NCI-H460 (cell line): Measurements from ENCODE around the gene UBE2G2. TPM values are rescaled to one million over a fixed set of nuclear protein-coding genes. Genes with fewer than 3 reads are reported as not detected.

Source experiments
- DNase-seq: peaks from one replicate; pipeline ENCODE4 v3.0.0-alpha.2; 2016; ENCODE audit warnings: low read depth; ENCODE audit errors: extremely low read depth
- polyA plus RNA-seq: library from polyadenylated mRNA; depleted of rRNA; stranded (reverse); fragments of >200 nt; gene quantifications from 2 replicates; pipeline ENCODE4 v1.2.3, GENCODE V29; 2014; cell fraction: nucleus; rRNA removed
- total RNA-seq: library from RNA; depleted of rRNA; stranded (reverse); fragments of >200 nt; shearing (Covaris generic); gene quantifications from 2 replicates; pipeline ENCODE4 v1.2.3, GENCODE V29; 2014; rRNA removed

UBE2G2 gene
- 66.5 and 76.3 TPM in 2 replicates for total RNA-seq
- 147 and 185 TPM in 2 replicates for polyA plus RNA-seq

DNA sequence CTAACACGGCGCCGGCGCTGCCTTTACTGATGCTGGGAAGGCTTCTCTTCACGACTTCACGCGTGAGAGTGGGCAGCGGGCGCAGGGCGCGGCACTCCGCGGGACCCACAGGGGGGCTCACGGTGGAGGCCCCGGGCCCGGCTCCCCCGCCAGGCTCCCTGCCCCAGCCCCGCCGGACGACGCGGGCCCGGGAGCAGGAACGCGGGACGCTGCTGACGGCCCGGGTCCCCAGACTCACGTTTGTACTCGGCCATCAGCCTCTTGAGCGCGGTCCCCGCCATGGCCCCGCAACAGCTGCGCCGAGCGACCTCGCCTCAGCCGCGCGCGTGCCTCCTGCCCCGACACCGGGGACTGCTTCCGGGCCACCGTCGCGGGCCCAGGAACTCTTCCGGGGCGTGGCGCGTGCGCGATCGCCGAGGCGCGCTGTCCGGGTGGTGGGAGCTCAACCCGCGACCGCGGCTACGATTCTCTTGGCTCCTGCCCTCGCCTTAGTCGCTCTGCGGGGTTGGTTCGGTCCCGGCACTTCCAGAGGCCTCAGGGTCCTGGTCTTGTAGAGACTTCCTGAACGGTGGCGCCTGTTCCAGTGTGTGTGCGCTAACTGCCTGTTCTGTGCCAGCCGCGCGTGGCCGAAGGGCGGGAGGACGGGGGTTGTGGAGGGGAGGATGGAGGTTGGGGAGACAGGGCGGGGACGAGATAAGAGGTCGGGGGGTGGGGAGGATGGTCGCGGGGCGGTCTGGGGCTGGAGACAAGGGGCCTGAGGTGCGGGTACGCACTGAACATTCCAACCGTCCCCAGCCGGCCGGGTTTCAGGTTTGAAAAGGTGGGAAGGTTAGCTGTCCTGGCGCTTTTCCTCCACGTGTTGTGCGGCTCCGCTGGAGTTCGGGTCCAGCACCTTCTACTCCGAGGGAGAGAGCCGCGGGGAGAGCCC, at the start of gene UBE2G2:
Gene UBE2G2, minus strand, starts transcription at position 353 of the 928 bp plus-strand sequence. Its CDS starts 72 bp downstream, at position 281.
- DNase-seq, result peak; percentile 56

GRCh38 chr21:44850905-44851657, 49.5 kb upstream of the UBE2G2 start:
- no peak for DNase-seq

GRCh38 chr21:44850208-44850800, 48.7 kb upstream of the UBE2G2 start:
- DNase-seq, result no peak

- DNase-seq, result no peak
Observed at GRCh38 chr21:44849616-44850130, 48.1 kb upstream of the UBE2G2 start.

GRCh38 chr21:44848821-44849521, 47.4 kb upstream of the UBE2G2 start:
- no peak for DNase-seq

DNA sequence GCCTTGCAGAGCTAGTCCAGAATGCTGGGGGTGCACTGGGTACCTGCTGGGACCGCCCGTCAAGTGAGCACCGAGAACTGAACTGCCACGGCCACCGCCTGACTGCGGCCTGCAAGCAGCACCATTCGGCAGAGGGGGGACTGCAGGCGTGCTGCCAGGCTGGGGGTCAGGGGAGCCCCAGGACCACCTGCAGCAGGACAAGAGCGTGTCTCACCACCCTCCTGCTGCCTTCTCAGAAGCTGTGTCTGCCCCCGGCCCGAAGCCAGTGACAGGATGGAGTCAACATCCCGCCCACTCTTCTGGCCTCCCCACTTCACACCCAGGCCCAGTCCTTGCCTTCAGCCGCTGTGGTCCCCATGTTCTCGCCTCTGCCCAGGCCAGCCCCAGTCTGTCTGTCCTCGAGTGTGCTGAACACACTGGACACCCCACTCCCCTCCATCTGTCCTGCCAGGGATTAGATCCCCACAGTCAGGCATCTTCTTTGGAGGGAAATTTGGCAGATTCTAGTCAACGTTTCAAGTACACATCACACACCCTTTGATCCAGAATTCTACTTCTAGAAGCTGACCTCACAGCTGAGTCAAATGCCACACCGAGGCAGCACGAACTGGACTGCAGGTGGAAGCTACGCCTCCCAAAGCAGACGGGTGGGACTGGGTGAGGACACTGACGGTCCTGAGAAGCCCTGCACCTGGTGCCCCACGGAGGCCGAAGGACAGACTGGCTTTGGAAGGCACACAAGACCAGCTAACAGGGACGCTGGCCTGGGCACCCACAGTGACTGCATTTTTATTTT, 45.8 kb upstream of the UBE2G2 start:
- no peak for DNase-seq

DNA sequence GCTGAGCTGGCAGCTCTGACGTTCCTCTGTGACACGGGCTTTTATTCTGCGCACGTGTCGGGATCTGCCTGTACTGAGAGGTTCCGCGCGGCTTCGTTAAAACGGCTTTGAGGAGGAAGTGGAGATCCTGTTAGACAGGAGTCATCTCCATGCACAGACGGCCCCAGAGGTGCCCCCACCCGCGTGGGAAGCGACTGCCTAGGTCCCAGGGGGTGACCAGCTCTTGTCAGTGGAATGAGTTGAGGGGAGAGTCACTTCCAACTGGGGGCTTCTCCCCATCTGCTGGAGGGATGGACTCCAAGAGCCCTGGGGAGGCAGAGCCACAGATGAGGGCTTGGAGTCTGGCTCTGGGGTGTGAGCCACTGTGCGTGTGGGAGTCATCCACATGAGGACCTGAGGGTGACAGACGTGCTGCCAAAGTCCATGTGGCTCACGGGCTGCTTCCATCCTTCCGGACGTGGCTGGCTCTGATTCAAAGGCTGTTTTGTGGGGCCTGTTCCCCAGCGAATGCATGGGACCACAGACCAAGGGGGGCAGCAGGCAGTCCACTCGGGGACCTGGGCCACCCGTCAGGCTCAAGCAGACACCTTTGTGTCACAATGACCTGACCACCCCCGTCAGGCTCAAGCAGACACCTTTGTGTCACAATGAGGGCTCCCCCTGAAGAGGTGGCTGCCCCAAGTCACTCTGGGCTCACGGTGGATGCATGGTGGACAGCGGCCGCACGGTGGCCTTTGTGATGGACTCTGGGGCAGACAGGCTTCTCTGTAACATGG, 45.1 kb upstream of the UBE2G2 start:
- no peak for DNase-seq

DNA sequence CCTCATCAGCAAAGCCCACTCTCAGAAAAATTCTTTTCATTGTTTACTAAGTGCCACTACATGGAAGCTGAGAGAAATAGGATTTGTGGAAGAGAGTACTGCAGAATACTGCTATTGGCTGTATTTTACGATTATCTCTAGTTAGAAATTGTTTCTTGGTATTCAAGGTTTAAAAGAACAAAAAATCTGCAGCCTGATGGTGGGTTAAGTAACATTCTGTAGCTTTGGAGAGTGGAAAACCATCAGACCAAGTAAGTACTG, 44.5 kb upstream of the UBE2G2 start:
- no peak for DNase-seq

DNA sequence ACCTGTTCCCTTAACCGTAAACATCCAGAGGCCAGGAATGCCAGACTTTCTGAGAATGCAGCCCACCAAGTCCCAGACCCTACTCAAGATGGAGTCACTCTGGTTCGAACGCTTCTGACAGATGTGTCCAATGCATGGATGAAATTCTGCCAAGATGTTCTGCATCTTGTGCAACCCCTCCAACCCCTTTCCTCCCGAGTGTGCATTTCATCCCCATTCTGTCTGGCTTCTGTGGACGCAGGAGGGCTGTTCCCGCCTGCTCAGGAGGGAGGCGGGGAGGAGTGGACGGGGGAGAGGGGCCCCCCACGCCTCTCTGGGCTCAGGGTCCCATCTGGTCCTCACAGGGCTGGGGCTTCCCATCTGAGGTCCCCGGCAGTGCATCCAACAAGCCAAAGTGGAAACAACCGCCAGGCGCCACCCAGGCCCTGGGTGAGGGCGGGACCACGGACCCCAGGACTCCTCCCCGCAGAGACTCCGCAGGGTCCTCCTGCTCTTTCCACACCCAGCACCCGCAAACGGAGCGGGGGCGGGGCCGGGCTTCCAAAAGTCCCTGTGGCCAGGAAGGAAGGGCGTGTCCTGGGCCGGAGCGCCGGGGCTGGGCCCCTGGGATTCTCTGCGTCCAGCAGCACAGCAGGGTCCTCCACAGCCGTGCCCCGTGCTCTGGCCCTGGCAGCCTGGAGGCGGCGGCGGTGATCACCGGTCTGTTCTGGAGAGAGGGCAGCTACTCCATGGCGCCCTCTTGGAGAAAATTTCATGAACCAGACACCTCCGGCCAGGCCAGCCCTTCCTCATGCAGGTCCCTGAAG, 44.0 kb upstream of the UBE2G2 start:
- peak; percentile 30 for DNase-seq

DNA sequence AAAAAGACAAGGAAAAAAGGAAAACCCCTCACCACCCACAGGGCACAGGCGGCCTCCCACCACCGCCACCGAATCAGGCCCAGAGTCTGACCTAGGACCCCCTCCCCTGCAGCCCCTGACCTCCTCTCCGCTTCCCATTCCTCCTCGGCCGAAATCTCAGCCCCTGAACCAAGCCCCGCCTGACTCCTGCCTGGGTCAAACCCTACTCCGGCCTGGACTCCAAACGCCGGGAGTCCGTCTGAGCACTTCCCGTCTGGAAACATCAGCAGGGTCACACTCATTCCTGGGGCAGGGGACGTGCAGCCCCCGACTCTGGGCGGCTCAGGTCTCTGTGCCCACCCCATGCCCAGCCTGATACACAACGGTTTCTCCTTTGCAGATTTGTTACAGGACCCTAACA, 42.6 kb upstream of the UBE2G2 start:
- DNase-seq, result no peak

DNA sequence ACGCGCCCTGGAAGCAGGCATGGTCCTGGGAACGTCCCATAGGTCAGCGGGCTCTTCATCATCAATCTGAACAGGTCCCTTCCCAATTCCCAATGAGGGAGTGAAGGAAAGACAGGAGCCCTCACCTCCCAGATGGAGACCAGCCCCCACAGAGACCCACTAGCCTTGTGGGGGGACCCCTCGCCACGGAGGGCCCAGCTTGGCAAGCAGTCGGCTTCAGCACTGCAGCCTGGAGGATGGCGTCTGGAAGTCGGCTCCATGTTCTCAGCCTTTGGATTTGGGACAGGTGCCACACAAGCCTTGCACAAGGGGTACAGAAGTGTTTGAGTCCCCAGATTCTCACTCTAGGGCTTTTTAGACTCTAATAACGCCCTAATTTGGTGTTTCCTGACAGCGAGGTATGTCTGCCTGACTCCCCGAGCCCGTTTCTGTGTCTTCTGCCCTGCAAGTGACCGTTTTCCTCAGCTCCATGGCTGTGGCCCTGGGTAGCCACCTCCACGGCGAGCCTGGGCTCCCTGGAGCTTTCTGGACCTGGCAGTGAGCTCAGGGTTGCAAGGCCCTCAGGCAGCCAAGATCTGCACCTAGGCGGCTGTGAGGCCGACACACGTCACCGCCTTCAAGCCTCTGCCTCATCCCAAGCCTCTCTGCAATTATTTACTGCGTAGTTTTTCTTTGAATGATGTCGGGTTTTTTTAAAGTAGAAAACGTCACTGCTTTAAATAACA, 41.3 kb upstream of the UBE2G2 start:
- DNase-seq, result no peak

DNA sequence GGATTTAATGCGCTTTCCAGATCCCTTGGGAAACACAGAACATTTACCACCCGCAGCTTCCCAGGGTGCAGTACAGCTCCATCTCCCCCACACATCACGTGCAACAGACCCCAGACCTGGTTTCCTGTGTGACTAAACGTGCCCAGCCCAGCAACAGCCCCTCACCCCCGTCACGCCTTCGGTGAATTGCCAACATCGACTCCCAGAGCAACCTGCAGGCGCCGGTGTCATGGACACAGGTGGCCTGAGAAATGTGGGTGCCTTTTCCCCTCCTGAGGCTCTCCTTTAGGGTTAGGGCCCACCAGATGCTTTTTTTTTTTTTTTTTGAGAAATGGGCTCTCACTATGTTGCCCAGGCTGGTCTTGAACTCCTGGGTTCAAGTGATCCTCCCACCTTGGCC, 40.5 kb upstream of the UBE2G2 start:
- no peak for DNase-seq

DNA sequence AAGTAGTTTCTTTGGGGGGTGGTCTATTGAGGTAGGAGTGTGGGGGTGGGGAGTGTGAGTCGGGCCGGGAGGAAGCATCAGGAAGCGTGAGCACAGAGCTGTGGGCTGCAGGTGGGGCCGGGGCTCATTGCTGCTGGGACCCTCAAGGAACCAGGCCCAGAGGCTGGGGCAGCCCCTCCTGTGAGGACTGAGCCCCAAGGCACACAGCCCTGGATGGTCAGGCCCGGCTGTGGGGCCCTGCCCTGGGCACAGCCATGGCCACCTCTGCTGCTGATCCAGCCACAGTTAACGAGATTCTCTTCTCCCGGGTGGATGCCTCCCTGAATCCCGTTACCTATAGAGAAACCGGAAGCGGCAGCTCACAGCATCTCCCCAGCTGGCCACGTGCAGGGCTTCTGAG, 39.2 kb upstream of the UBE2G2 start:
- no peak for DNase-seq

DNA sequence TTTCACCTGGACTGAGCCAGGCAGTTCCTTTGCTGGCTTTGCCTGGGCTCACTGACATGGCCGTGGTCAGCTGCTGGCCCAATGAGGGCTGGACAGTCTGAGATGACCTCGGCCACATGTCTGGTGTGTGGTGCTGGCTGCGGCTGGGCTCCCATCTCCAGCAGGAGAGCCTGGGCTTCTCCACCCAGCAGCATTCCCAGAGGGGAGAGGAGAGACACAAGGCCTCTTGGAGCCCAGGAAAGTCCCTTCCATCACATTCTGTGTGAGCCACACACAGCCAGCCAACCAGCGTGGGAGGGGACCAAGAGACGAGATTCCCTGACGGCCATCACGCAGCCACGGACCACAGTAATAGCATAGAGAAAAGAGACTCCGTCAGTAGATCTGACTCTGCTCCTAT, 37.3 kb upstream of the UBE2G2 start:
- no peak for DNase-seq

GRCh38 chr21:44838039-44838895, 36.6 kb upstream of the UBE2G2 start:
- no peak for DNase-seq

DNA sequence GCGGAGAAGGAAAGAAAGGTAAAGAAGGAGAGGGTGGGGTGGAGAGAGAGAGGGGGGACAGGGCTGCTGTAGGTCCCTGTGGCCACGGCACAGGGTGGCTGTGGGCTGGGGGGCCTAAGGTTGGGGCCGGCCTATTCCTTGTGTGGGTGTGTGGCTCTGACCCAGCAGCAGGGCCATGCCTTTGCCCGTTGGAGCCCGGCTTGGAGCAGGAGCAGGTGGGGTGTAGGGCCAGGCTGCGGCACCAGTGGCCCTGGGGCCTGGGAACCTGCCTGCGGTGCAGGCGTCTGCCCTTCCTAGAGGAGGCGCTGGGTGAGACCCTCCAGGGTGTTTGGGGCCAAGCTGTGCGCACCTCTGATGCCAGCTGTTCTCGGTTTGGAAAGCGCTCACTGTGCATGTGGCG, 35.9 kb upstream of the UBE2G2 start:
- DNase-seq, result no peak
